NCI-H2107 treated with DMSO at 0.1 percent for 48 hours (cell line): Measurements from ENCODE around the gene CARD6.
"Not testable (repeated sequence)": the region's sequence is repeated elsewhere in the genome, so short reads cannot be mapped to it uniquely, and the experiment has no call there.

Experiments used
- DNase-seq: peaks from one replicate; lab custom pipeline; 2025; ENCODE audit not compliant: unreplicated experiment; lab: John Stamatoyannopoulos, UW

The CARD6 gene

GRCh38 chr5:40827188-40827977 lies 13.8 kb upstream of the CARD6 start:
- no peak for DNase-seq

- no peak for DNase-seq
Measured at GRCh38 chr5:40828021-40828631, 13.0 kb upstream of the CARD6 start.

- DNase-seq, result no peak
Measured at GRCh38 chr5:40828690-40829661, 12.2 kb upstream of the CARD6 start.

- DNase-seq, result no peak
Measured at GRCh38 chr5:40829748-40830533, 11.2 kb upstream of the CARD6 start.

GRCh38 chr5:40831346-40832210 lies 9.6 kb upstream of the CARD6 start:
- no peak for DNase-seq

- DNase-seq, result no peak
Measured at GRCh38 chr5:40832345-40832744, 8.8 kb upstream of the CARD6 start.

GRCh38 chr5:40833712-40834229 lies 7.4 kb upstream of the CARD6 start:
- DNase-seq, result no peak

GRCh38 chr5:40834391-40834848 lies 6.7 kb upstream of the CARD6 start:
- no peak for DNase-seq

- DNase-seq, result peak; percentile 93
Measured at GRCh38 chr5:40834849-40835787, 6.0 kb upstream of the CARD6 start, which contains the start of gene RPL37. RPL37 (minus strand) TSS chr5:40835222; CDS start chr5:40835185, 37 bp downstream.

- DNase-seq, result no peak
Measured at GRCh38 chr5:40838086-40838485, 3.1 kb upstream of the CARD6 start.

- DNase-seq, result no peak
Measured at GRCh38 chr5:40842351-40842750, 1.2 kb downstream of the CARD6 start.

- DNase-seq, result no peak
Measured at GRCh38 chr5:40844565-40844964, 3.4 kb downstream of the CARD6 start.

GRCh38 chr5:40846371-40846770 lies 5.2 kb downstream of the CARD6 start:
- no peak for DNase-seq

GRCh38 chr5:40847525-40847924 lies 6.4 kb downstream of the CARD6 start:
- DNase-seq, result no peak

GRCh38 chr5:40853632-40854192 lies 12.5 kb downstream of the CARD6 start:
- DNase-seq, result no peak

- no peak for DNase-seq
Measured at GRCh38 chr5:40860711-40861110, 19.5 kb downstream of the CARD6 start.

- DNase-seq, result not testable (repeated sequence)
Measured at GRCh38 chr5:40865004-40865403, 23.8 kb downstream of the CARD6 start.

GRCh38 chr5:40866844-40867243 lies 25.7 kb downstream of the CARD6 start:
- DNase-seq, result no peak
